HFFc6 (cell line): ENCODE data around the gene MNAT1. TPM values are rescaled to one million over a fixed set of nuclear protein-coding genes. Genes with fewer than 3 reads are reported as not detected.
A peak's percentile ranks its signal among the peaks of the same experiment; 100 is the strongest.
"Not testable (repeated sequence)": the region's sequence is repeated elsewhere in the genome, so short reads cannot be mapped to it uniquely, and the experiment has no call there.

Experiments
- DNase-seq: peaks from one replicate; pipeline ENCODE4 v3.0.0-alpha.2; 2018
- H3K27ac Mint-ChIP-seq: 2 replicates; pipeline ENCODE4 v1.8.0; 2020; ENCODE audit warnings: mild to moderate bottlenecking, mixed read lengths
- H3K27me3 Mint-ChIP-seq: 2 replicates; pipeline ENCODE4 v1.8.0; 2021; ENCODE audit warnings: mild to moderate bottlenecking, moderate library complexity, mixed read lengths; ENCODE audit not compliant: insufficient read depth
- H3K36me3 Mint-ChIP-seq: 2 replicates; pipeline ENCODE4 v1.8.0; 2021; ENCODE audit warnings: low read depth, mixed read lengths
- H3K4me1 Mint-ChIP-seq: 2 replicates; pipeline ENCODE4 v1.8.0; 2020; ENCODE audit warnings: low read depth, mixed read lengths
- H3K4me3 Mint-ChIP-seq: 2 replicates; pipeline ENCODE4 v1.8.0; 2020; ENCODE audit warnings: mild to moderate bottlenecking, moderate library complexity, mixed read lengths
- H3K9me3 Mint-ChIP-seq: 2 replicates; pipeline ENCODE4 v1.8.0; 2020; ENCODE audit warnings: mild to moderate bottlenecking, mixed read lengths
- total RNA-seq, 6 experiments: library from RNA; stranded (reverse); fragmentation: NEBNext Ultra II Directional; extraction: Animal tissue kit (Norgen Biotek cat#: 25700); gene quantifications; 2 replicates in 1 of 6; 3 replicates in 5 of 6; pipeline ENCODE4 v1.2.3, GENCODE V29; 2021
- TF ChIP-seq, protein P1 (sequence below): fragments of 200-600 bp; sonication (generic); IDR thresholded peaks from 2 replicates; pipeline ENCODE4 v1.5.0; 2021; ENCODE audit warnings: antibody characterized with exemption, mild to moderate bottlenecking

MNAT1 gene
- total RNA-seq, 6 experiments from 2014 or later = 55.8 to 69.4 (median 58.7) TPM

DNA sequence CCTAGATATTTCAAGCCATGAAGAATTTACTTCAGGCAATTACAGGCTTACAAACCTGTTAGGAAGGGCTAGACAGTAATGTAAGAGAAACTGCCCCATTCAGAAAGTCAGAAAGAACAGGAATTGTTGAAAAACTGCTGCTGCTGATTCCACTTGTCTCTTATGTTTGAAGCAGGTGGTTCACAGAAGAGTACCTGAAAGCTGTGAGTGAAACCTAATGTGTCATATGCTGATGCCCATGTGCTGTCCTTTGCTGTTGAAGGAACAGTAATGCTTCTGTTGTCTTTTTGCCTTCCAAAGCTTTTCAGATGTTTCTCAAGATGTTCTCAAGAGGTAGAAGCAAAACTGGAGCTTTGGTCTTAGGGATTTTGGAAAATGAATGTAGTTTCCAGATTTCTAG lies 39.0 kb downstream of the MNAT1 start:
- Mint-ChIP-seq H3K36me3 (peaks cover 5% of the 10 kb centered on the region; the same call in 1 of the 2 replicates), H3K27ac (no peak overlapping the region), H3K27me3 (no peaks in the 10 kb centered on the region), H3K4me1 (peaks cover 33% of the 10 kb centered on the region), H3K4me3 (no peak overlapping the region), H3K9me3 (no peaks in the 10 kb centered on the region)
- TF ChIP-seq, protein P1, sequence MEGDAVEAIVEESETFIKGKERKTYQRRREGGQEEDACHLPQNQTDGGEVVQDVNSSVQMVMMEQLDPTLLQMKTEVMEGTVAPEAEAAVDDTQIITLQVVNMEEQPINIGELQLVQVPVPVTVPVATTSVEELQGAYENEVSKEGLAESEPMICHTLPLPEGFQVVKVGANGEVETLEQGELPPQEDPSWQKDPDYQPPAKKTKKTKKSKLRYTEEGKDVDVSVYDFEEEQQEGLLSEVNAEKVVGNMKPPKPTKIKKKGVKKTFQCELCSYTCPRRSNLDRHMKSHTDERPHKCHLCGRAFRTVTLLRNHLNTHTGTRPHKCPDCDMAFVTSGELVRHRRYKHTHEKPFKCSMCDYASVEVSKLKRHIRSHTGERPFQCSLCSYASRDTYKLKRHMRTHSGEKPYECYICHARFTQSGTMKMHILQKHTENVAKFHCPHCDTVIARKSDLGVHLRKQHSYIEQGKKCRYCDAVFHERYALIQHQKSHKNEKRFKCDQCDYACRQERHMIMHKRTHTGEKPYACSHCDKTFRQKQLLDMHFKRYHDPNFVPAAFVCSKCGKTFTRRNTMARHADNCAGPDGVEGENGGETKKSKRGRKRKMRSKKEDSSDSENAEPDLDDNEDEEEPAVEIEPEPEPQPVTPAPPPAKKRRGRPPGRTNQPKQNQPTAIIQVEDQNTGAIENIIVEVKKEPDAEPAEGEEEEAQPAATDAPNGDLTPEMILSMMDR = no peak
- no peak for DNase-seq

DNA sequence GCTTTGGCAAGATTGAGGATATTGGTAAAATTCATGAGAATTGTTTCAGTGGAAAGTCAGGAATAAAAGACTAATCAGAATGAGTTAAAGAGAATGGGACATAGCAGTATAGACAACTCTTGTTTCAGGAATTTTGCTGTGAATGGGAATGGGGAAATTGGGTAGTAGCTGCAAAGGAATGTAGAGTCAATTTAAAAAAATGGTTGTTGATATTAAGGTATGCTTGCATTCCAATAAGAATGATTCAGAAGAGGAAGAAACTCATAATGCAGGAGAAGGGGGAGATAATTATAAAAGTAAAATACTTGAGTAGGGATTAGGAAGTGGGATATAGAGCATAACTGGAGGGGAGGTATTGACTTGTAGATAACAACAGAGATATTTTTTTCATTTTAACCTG lies 40.7 kb downstream of the MNAT1 start:
- Mint-ChIP-seq H3K36me3 (no peaks in the 10 kb centered on the region), H3K27ac (no peak overlapping the region), H3K4me1 (peaks cover 32% of the 10 kb centered on the region), H3K27me3 (no peaks in the 10 kb centered on the region), H3K4me3 (no peak overlapping the region), H3K9me3 (no peaks in the 10 kb centered on the region)
- TF ChIP-seq, protein P1 = no peak
- DNase-seq = peak; percentile 65

DNA sequence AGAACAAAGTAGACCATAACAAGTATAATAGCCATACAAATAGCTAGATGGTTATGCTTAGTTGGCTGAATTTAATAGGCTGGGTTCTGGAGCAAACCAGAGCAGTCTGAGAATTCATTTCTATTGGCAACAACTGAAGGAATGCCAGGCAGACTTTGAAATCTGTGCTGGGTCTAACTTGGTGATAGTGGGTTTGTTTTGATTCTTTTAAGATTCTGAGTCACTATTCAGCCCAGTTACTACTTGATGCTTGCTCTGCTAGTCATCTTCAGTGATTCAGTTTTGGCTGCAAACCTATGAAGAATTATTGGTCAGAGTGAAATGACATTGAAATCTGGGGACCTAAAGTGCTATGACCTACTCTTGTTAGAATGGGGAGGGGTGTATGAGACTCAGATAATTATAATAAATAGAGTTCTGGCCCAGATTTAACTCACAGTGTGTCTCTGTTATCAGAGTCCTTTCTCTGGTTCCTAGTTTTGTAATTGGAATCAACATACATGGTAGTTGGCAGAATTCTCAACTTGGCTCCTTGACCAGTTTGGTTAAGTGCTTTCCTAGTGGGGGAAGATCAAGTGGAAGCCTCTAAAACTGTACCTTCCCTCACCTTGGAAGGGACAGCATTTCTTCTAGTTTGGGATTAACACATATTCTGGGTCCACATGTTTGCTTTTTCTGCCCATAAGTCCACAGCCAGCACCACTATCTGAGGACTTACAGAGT lies 43.5 kb downstream of the MNAT1 start:
- Mint-ChIP-seq H3K36me3 (no peaks in the 10 kb centered on the region), H3K27ac (peak overlapping the region; percentile 81), H3K9me3 (no peaks in the 10 kb centered on the region), H3K4me1 (peaks cover 44% of the 10 kb centered on the region), H3K4me3 (peak overlapping the region; percentile 48), H3K27me3 (no peaks in the 10 kb centered on the region)
- peak; percentile 96 for DNase-seq
- TF ChIP-seq, protein P1 = no peak

DNA sequence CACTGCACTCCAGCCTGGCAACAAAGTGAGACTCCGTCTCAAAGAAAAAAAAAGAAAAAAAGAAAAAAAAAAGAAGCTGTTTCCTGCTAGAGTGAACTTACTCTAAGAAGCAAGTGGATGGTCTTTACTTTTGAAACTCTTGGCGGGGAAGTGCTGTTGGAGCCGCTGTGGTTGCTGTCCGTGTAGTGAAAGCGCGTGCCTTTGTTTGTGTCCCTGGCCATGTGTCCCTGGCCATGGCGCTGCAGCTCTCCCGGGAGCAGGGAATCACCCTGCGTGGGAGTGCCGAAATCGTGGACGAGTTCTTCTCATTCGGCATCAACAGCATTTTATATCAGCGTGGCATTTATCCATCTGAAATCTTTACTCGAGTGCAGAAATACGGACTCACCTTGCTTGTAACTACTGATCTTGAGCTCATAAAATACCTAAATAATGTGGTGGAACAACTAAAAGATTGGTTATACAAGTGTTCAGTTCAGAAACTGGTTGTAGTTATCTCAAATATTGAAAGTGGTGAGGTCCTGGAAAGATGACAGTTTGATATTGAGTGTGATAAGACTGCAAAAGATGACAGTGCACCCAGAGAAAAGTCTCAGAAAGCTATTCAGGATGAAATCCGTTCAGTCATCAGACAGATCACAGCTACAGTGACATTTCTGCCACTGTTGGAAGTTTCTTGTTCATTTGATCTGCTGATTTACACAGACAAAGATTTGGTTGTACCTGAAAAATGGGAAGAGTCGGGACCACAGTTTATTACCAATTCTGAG lies 45.4 kb downstream of the MNAT1 start:
- H3K27ac Mint-ChIP-seq, H3K9me3 Mint-ChIP-seq, H3K4me3 Mint-ChIP-seq, DNase-seq, H3K36me3 Mint-ChIP-seq, H3K27me3 Mint-ChIP-seq: not testable (repeated sequence)
- peaks cover 44% of the 10 kb centered on the region for H3K4me1 Mint-ChIP-seq

DNA sequence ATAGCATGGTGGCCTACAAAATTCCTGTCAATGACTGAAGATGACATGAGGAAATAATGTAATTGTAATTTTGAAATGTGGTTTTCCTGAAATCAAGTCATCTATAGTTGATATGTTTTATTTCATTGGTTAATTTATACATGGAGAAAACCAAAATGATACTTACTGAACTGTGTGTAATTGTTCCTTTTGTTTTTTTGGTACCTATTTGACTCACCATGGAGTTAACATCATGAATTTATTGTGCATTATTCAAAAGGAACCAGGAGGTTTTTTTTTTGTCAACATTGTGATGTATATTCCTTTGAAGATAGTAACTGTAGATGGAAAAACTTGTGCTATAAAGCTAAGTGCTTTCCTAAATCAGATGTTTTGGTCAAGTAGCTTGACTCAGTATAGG lies 46.0 kb downstream of the MNAT1 start:
- DNase-seq = not testable (repeated sequence)

DNA sequence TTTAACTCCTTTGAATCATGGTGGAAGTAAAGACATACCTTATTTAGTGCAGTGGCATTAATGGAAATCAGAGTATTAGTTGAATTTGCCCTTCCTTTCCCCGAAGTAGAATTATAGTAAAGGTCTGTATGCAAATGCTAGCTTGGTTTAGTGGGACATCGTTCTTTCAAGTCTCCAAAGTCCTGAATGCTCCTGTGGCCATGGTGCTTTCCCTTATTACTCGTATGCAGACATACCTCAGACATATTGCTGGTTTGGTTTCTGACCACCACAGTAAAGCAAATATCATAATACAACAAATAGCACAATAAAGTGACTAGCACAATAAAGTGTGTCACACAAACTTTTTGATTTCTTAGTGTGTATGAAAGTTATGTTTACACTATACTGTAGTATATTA lies 52.3 kb downstream of the MNAT1 start:
- H3K4me3 Mint-ChIP-seq = no peak overlapping the region
- TF ChIP-seq, protein P1 = no peak
- peaks cover 22% of the 10 kb centered on the region for H3K4me1 Mint-ChIP-seq

More for the DNA sequence above, 46.0 kb downstream of the MNAT1 start:
- H3K9me3 Mint-ChIP-seq, H3K4me3 Mint-ChIP-seq, H3K27ac Mint-ChIP-seq, H3K27me3 Mint-ChIP-seq, H3K36me3 Mint-ChIP-seq: not testable (repeated sequence)
- peaks cover 44% of the 10 kb centered on the region for H3K4me1 Mint-ChIP-seq

More for the DNA sequence above, 52.3 kb downstream of the MNAT1 start:
- H3K27me3 Mint-ChIP-seq = no peaks in the 10 kb centered on the region; the same call in 1 of the 2 replicates
- H3K36me3 Mint-ChIP-seq = peaks cover 8% of the 10 kb centered on the region
- DNase-seq = no peak
- H3K9me3 Mint-ChIP-seq = no peaks in the 10 kb centered on the region
- no peak overlapping the region for H3K27ac Mint-ChIP-seq
